Measurements from ENCODE around the gene SERHL2. TPM values are rescaled to one million over a fixed set of nuclear protein-coding genes. Genes with fewer than 3 reads are reported as not detected.

The SERHL2 gene
- total RNA-seq, 1 experiment from 2014 or later = 1.1 TPM

DNA sequence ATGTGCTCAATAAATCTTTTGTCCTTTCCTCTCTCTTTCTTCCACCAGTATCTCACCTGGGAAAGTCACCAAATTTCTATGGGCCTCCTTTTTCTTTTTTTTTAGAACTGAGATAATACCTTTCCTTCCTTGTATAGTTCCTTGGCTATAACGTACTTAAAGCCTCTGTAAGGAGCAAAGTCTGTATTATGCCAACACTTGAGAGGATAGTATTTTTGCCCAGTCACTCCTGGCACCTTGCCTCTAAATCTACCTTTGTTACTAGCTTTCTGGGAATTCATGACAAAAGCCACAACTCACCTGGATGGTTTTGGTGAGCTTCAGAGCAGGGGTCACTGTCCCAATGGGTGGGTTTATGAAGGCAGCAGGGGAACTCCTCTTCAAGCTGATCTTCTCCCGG, 48.7 kb downstream of the SERHL2 start (continued):
- TF ChIP-seq STAT6 (CRISPR knock-in tag; conservative IDR thresholded peaks at IDR 0.05; ENCODE audit: low read depth) = no peak
- TF ChIP-seq ZNF263 (CRISPR knock-in tag; IDR thresholded peaks at IDR 0.05; ENCODE audit: low read depth) = no peak
- no peak for TF ChIP-seq ZNF425 (CRISPR knock-in tag; conservative IDR thresholded peaks at IDR 0.05)
- no peak for TF ChIP-seq NFYB (CRISPR knock-in tag; conservative IDR thresholded peaks at IDR 0.05; ENCODE audit: low read depth)
- no peak for TF ChIP-seq ESRRA (CRISPR knock-in tag; IDR thresholded peaks at IDR 0.05; ENCODE audit: borderline replicate concordance)
- no peak for TF ChIP-seq MAX (CRISPR knock-in tag; IDR thresholded peaks at IDR 0.05)
- no peak for TF ChIP-seq USF2 (CRISPR knock-in tag; IDR thresholded peaks at IDR 0.05)
- no peak for TF ChIP-seq ATF3 (CRISPR knock-in tag; conservative IDR thresholded peaks at IDR 0.05)
- no peak for TF ChIP-seq ATF6 (CRISPR knock-in tag; IDR thresholded peaks at IDR 0.05)
- TF ChIP-seq ZNF416 (CRISPR knock-in tag; IDR thresholded peaks at IDR 0.05) = no peak
- TF ChIP-seq ZNF512 (CRISPR knock-in tag; IDR thresholded peaks at IDR 0.05; ENCODE audit: borderline replicate concordance) = no peak

DNA sequence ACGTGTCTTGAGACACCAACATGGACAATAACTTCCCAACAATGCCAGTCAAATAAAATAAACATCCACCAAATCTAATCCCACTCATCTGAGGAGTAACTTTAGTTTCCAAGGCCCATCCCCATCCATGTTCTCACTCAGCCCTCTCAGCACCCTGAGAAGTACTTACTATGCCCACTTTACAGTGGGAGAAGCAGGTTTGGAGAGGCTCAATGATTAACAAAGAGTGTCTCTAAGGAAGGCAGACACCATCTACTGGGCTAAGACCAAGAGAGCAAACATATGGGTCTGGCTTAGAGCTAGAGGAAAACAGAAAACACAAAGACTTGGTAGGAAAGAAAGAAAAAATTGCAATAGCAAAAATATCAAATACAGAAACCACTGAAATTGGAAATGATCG, 49.7 kb downstream of the SERHL2 start:
- no peak overlapping the region for H3K4me3 Mint-ChIP-seq
- peaks cover 73% of the 10 kb centered on the region for H3K36me3 Mint-ChIP-seq
- no peak overlapping the region for H3K27ac Mint-ChIP-seq
- DNase-seq (ENCODE audit: low spot score) (no peak), ATAC-seq (no peak)
- peaks cover under 1% of the 10 kb centered on the region; the same call in 1 of the 2 replicates for H3K4me1 Mint-ChIP-seq
- H3K9me3 Mint-ChIP-seq = peaks cover 3% of the 10 kb centered on the region; the same call in 1 of the 2 replicates
- no peaks in the 10 kb centered on the region for H3K27me3 Mint-ChIP-seq (ENCODE audit: low read depth)
- ChIA-PET CTCF (no interaction called here), POLR2A (no interaction called here)
- TF ChIP-seq TEAD4 (CRISPR knock-in tag; IDR thresholded peaks at IDR 0.05) = no peak
- TF ChIP-seq ZNF232 (CRISPR knock-in tag; IDR thresholded peaks at IDR 0.05) = no peak
- TF ChIP-seq EMX1 (CRISPR knock-in tag; IDR thresholded peaks at IDR 0.05) = no peak
- TF ChIP-seq ZMAT4 (CRISPR knock-in tag; IDR thresholded peaks at IDR 0.05) = no peak
- no peak for TF ChIP-seq PRRX2 (CRISPR knock-in tag; IDR thresholded peaks at IDR 0.05)
